Activated T-cell treated with anti-CD3 and anti-CD28 coated beads, Interleukin-2, amount 50 U/mL, for 4 hours (primary cell): ENCODE measurements around the gene ERGIC1. TPM values are rescaled to one million over a fixed set of nuclear protein-coding genes. Genes with fewer than 3 reads are reported as not detected.

Source experiments
- ATAC-seq, 2 donors: fragments of 200-7000 bp; cut with Tn5 transposase; one replicate each; pipeline ENCODE4 v1.10.0; 2021
- DNase-seq: peaks from one replicate; pipeline ENCODE4 v3.0.0-alpha.2; 2020
- H3K27me3 Mint-ChIP-seq: one replicate; pipeline ENCODE4 v1.8.0; 2021; ENCODE audit warnings: low read depth, mixed read lengths
- H3K36me3 Mint-ChIP-seq: one replicate; pipeline ENCODE4 v1.8.0; 2022; ENCODE audit warnings: mixed read lengths; ENCODE audit not compliant: insufficient read depth
- H3K4me1 Mint-ChIP-seq: one replicate; pipeline ENCODE4 v1.8.0; 2021; ENCODE audit warnings: low read depth, mixed read lengths
- H3K4me3 Mint-ChIP-seq: one replicate; pipeline ENCODE4 v1.8.0; 2021; ENCODE audit warnings: mild to moderate bottlenecking, moderate library complexity, mixed read lengths
- H3K9me3 Mint-ChIP-seq: one replicate; pipeline ENCODE4 v1.8.0; 2021; ENCODE audit warnings: mixed read lengths
- total RNA-seq, 3 donors: library from RNA; stranded (reverse); gene quantifications; one replicate each; pipeline ENCODE4 v1.2.1, GENCODE V29; 2021

Gene ERGIC1
- total RNA-seq, 3 donors from 2014 or later = 28.7 to 36.3 (median 32.1) TPM

GRCh38 chr5:172904312-172904642 lies 70.2 kb downstream of the ERGIC1 start:
- no peaks in the 10 kb centered on the region for H3K4me1 Mint-ChIP-seq
- no peaks in the 10 kb centered on the region for H3K27me3 Mint-ChIP-seq
- no peaks in the 10 kb centered on the region for H3K9me3 Mint-ChIP-seq
- DNase-seq (no peak), ATAC-seq (no peak)
- no peak overlapping the region for H3K4me3 Mint-ChIP-seq
- H3K36me3 Mint-ChIP-seq = peaks cover 11% of the 10 kb centered on the region

- no peaks in the 10 kb centered on the region for H3K27me3 Mint-ChIP-seq
- H3K4me3 Mint-ChIP-seq = no peak overlapping the region
- peaks cover 12% of the 10 kb centered on the region for H3K36me3 Mint-ChIP-seq
- H3K4me1 Mint-ChIP-seq = no peaks in the 10 kb centered on the region
- no peaks in the 10 kb centered on the region for H3K9me3 Mint-ChIP-seq
- DNase-seq (no peak), ATAC-seq (no peak)
These were observed 70.7 kb downstream of the ERGIC1 start for GRCh38 chr5:172904643-172905345.

DNA sequence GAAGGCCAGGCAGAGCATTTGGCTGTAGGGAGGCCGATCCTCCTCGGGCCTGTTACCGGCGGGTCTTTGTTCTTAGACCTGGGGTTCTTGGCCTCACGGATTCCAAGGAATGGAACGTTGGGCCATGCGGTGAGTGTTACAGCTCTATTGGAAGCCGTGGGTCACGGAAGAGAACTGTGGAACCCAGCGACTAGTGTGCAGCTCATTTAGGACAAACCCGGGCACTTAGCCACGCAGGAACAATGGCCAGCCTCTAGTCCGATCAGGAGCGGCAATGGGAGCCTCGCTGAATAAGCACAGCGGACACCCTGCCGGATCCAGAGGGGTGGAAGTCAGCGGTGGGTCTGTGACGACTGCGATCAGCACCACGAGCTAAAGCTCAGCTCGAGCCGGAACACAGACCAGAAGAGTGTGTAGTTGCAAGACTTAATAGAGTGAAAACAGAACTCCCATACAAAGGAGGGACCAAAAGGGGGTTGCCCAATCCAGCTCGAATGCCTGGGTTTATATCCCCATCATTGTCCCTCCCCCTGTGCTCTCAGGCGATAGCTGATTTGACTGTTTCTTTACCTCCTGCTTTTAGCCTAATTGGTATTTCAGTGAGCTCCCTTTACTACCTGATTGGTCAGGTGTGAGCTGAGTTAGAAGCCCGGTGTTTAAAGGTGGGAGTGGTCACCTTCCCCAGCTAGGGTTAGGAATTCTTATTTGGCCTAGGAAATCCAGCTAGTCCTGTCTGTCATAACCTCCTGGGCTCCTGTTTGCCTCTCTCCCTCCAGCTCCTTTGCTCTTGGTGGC lies 71.5 kb downstream of the ERGIC1 start:
- Mint-ChIP-seq H3K36me3 (peaks cover 12% of the 10 kb centered on the region), H3K27me3 (no peaks in the 10 kb centered on the region), H3K9me3 (no peaks in the 10 kb centered on the region), H3K4me1 (no peaks in the 10 kb centered on the region), H3K4me3 (no peak overlapping the region)
- no peak for DNase-seq
- ATAC-seq = no peak

DNA sequence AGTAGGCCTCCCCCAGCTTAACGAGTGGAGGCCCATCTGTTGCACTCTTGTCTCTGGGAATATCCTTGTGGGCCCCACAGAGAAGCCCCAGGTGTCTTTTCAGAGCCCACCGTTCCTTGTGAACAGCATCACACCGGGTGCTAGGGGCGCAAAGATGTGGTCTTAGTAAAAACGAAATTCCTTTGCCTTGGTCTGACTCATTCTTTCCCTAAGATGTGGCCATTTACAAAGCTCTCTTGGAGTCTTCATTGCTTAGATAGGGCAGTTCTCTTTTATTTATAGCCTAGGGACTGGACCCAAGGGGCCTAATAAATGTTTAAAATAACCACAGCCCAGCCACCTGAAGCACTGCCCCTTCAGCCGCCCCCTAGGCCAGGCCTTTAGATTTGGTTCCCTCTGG lies 72.4 kb downstream of the ERGIC1 start:
- ATAC-seq = no peak
- DNase-seq = no peak
- Mint-ChIP-seq H3K36me3 (peaks cover 8% of the 10 kb centered on the region), H3K9me3 (no peaks in the 10 kb centered on the region), H3K4me1 (no peaks in the 10 kb centered on the region), H3K4me3 (no peak overlapping the region), H3K27me3 (no peaks in the 10 kb centered on the region)

DNA sequence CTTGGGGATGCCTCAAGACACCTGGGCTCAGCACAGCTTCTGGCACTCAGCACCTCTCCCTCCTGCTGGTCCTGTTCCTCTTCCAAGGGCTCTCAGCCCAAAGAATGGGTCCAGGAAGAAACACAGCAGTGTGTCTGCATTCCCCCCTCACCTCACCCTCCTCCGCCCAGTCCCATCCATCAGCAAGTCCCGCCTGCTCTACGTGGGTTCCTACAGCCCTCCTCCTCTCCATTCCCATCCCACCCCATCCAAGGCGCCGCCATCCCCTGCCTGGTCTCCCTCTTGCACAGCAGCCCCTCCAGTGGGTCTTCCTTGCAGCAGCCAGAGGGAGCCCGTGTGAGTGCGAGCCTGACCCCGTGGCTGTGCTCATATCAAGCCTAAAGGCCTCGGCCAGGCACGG lies 72.8 kb downstream of the ERGIC1 start:
- no peak overlapping the region for H3K4me3 Mint-ChIP-seq
- no peaks in the 10 kb centered on the region for H3K9me3 Mint-ChIP-seq
- DNase-seq (no peak), ATAC-seq (no peak)
- peaks cover 8% of the 10 kb centered on the region for H3K36me3 Mint-ChIP-seq
- no peaks in the 10 kb centered on the region for H3K4me1 Mint-ChIP-seq
- no peaks in the 10 kb centered on the region for H3K27me3 Mint-ChIP-seq

GRCh38 chr5:172907657-172908056 lies 73.6 kb downstream of the ERGIC1 start:
- H3K9me3 Mint-ChIP-seq = no peaks in the 10 kb centered on the region
- peaks cover 8% of the 10 kb centered on the region for H3K36me3 Mint-ChIP-seq
- DNase-seq (no peak), ATAC-seq (no peak)
- H3K4me3 Mint-ChIP-seq = no peak overlapping the region
- no peaks in the 10 kb centered on the region for H3K27me3 Mint-ChIP-seq
- no peaks in the 10 kb centered on the region for H3K4me1 Mint-ChIP-seq

DNA sequence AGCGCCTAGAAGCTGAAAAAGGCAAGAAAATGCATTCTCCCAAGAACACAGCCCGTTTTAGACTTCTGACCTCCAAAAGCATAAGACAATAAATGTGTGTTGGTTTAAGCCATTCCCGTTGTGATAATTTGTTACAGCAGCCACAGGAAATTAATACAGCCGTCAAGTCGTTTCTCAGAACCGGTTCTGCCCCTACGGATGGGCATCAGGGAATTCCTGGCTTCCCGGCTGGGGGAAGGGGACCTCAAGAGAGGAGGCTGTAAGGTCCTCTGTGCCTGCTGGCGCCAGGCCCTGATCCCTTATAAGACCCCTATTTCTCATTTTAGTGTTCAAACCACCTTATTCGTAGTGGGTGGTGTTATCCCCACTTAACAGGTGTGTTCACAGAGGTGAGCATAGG lies 74.6 kb downstream of the ERGIC1 start:
- Mint-ChIP-seq H3K4me1 (no peaks in the 10 kb centered on the region), H3K27me3 (no peaks in the 10 kb centered on the region), H3K9me3 (no peaks in the 10 kb centered on the region), H3K36me3 (peaks cover 8% of the 10 kb centered on the region), H3K4me3 (no peak overlapping the region)
- DNase-seq = no peak
- ATAC-seq = no peak

GRCh38 chr5:172909931-172910502 lies 76.0 kb downstream of the ERGIC1 start:
- H3K36me3 Mint-ChIP-seq = peaks cover 10% of the 10 kb centered on the region

DNA sequence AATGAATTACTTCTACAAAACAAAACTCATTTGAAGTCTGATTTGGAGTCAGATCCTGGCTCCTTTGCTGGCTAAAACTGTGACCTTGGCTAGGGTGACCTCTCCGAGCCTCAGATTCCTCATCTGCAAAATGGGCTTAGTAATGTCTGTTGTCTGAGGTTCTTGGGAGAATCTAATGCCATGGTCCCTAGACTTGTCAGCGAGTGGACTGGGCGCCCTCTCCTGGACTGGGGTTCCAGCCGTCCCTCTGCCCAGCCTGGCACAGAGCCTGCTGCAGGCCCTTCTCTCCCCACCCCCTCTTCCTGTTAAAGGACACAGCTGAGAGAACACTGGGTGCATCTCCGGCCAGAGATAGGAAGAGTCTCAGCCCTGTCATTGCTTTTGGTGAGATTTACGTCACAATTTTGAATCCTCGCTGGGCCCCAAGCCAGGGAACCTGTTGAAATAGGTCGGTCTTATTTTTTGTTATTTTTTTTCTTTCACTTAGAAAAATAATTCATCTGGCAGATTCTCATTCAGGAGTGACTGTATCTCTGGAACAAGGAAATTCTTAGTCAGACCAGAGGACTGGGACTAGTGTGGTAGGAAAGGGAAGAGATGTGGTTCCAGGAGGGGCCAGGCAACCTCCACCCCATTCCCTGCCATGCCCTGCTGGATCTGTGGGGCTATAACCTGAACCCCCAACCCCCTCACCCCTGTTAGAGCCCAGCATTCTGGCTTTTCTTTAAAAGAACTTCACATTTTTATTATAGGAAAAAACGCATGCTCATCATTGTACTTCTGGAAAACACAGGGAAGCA lies 77.0 kb downstream of the ERGIC1 start:
- H3K36me3 Mint-ChIP-seq = peaks cover 19% of the 10 kb centered on the region
- no peak overlapping the region for H3K4me3 Mint-ChIP-seq
- no peaks in the 10 kb centered on the region for H3K9me3 Mint-ChIP-seq
- no peaks in the 10 kb centered on the region for H3K4me1 Mint-ChIP-seq
- DNase-seq (no peak), ATAC-seq (no peak)
- H3K27me3 Mint-ChIP-seq = no peaks in the 10 kb centered on the region

More at GRCh38 chr5:172909931-172910502, 76.0 kb downstream of the ERGIC1 start:
- no peak for DNase-seq
- Mint-ChIP-seq H3K27me3 (no peaks in the 10 kb centered on the region), H3K9me3 (no peaks in the 10 kb centered on the region), H3K4me3 (no peak overlapping the region), H3K4me1 (no peaks in the 10 kb centered on the region)
- ATAC-seq = no peak

GRCh38 chr5:172911628-172911880 lies 77.5 kb downstream of the ERGIC1 start:
- Mint-ChIP-seq H3K4me1 (no peaks in the 10 kb centered on the region), H3K9me3 (no peaks in the 10 kb centered on the region), H3K27me3 (no peaks in the 10 kb centered on the region), H3K4me3 (no peak overlapping the region), H3K36me3 (peaks cover 20% of the 10 kb centered on the region)
- DNase-seq (no peak), ATAC-seq (no peak)

- Mint-ChIP-seq H3K4me3 (no peak overlapping the region), H3K9me3 (no peaks in the 10 kb centered on the region), H3K36me3 (peaks cover 21% of the 10 kb centered on the region), H3K27me3 (no peaks in the 10 kb centered on the region), H3K4me1 (no peaks in the 10 kb centered on the region)
- DNase-seq = no peak
- ATAC-seq = no peak
These were observed 77.9 kb downstream of the ERGIC1 start for GRCh38 chr5:172911976-172912375.

- DNase-seq = no peak
- Mint-ChIP-seq H3K9me3 (no peaks in the 10 kb centered on the region), H3K36me3 (peaks cover 22% of the 10 kb centered on the region), H3K4me3 (no peak overlapping the region), H3K27me3 (no peaks in the 10 kb centered on the region), H3K4me1 (peaks cover 1% of the 10 kb centered on the region)
- no peak for ATAC-seq
These were observed 79.2 kb downstream of the ERGIC1 start for GRCh38 chr5:172913117-172913850.

GRCh38 chr5:172915514-172915913 lies 81.5 kb downstream of the ERGIC1 start:
- Mint-ChIP-seq H3K4me3 (no peak overlapping the region), H3K9me3 (no peaks in the 10 kb centered on the region), H3K27me3 (no peaks in the 10 kb centered on the region), H3K4me1 (peaks cover 8% of the 10 kb centered on the region), H3K36me3 (peaks cover 15% of the 10 kb centered on the region)
- no peak for DNase-seq
- ATAC-seq = no peak
